IPS-18c (cell line): Measurements from ENCODE around the gene DCTN5.
A peak's percentile ranks its signal among the peaks of the same experiment; 100 is the strongest.

ENCODE experiments used
- H3K4me3 ChIP-seq: 2 replicates; pipeline ENCODE4 v1.7.0; 2013; ENCODE audit warnings: low read depth, mild to moderate bottlenecking, low read length, moderate library complexity; ENCODE audit not compliant: insufficient read depth
- H3K9me3 ChIP-seq: one replicate; pipeline ENCODE4 v1.6.1; 2013; ENCODE audit warnings: mild to moderate bottlenecking, low read length, moderate library complexity; ENCODE audit not compliant: control insufficient read depth, insufficient read depth

Gene DCTN5

DNA sequence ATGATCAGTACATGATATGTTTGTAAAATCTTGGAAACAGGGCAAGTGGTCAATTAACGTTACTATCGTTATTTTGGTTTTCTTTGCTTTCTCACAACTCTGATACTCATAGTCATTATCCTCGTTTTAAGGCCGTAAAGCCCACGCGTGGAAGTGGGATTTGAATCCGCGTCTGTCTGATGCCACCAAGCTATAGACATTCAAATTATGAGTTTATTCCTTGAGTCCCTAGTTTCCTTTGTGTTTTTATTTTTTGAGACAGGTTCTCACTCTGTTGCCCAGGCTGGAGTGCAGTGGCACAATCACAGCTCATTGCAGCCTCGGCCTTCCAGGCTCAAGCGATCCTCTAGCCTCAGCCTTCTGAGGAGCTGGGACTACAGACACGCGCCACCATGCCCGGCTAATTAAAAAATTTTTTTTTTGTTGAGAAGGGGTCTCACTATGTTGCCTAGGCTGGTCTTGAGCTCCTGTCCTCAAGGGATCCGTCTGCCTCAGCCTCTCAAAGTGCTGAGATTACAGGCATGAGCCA is 1.0 kb downstream of the DCTN5 start:
- H3K9me3 ChIP-seq = no peaks in the 10 kb centered on the region
- H3K4me3 ChIP-seq = peak overlapping the region; percentile 97

GRCh38 chr16:23650674-23651416 is 9.6 kb downstream of the DCTN5 start:
- Histone ChIP-seq H3K4me3 (no peak overlapping the region), H3K9me3 (no peaks in the 10 kb centered on the region)

- Histone ChIP-seq H3K9me3 (no peaks in the 10 kb centered on the region), H3K4me3 (no peak overlapping the region)
Measured at GRCh38 chr16:23651943-23652468, 10.7 kb downstream of the DCTN5 start.

GRCh38 chr16:23663918-23664317 is 22.7 kb downstream of the DCTN5 start:
- Histone ChIP-seq H3K9me3 (no peaks in the 10 kb centered on the region), H3K4me3 (no peak overlapping the region)

- H3K9me3 ChIP-seq = no peaks in the 10 kb centered on the region
- H3K4me3 ChIP-seq = no peak overlapping the region
Measured at GRCh38 chr16:23666571-23667354, 25.5 kb downstream of the DCTN5 start.

GRCh38 chr16:23667355-23667659 is 26.0 kb downstream of the DCTN5 start:
- H3K9me3 ChIP-seq = no peaks in the 10 kb centered on the region
- H3K4me3 ChIP-seq = no peak overlapping the region

GRCh38 chr16:23668225-23668624 is 27.0 kb downstream of the DCTN5 start:
- Histone ChIP-seq H3K4me3 (no peak overlapping the region), H3K9me3 (no peaks in the 10 kb centered on the region)

DNA sequence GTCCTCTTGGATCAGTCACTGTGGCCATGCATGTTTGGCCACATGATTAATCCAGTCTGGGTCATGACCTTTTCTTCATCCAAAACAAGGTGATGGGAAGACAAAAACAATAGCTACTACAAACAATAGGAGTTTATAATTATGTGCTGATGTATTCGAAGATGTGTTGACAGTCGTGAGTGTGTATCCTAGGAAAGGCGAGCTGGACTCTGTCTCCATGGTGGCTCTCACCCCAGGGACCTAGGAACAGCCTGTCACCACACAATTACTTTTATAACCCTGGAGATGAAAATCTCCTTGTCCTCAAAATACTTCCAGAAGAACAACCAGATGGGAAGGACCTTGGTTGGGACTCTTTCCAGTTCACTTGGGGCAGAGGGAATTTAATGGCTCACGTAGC is 27.6 kb downstream of the DCTN5 start:
- Histone ChIP-seq H3K9me3 (no peaks in the 10 kb centered on the region), H3K4me3 (no peak overlapping the region)

GRCh38 chr16:23670137-23670776 is 29.0 kb downstream of the DCTN5 start:
- Histone ChIP-seq H3K9me3 (no peaks in the 10 kb centered on the region), H3K4me3 (no peak overlapping the region)

DNA sequence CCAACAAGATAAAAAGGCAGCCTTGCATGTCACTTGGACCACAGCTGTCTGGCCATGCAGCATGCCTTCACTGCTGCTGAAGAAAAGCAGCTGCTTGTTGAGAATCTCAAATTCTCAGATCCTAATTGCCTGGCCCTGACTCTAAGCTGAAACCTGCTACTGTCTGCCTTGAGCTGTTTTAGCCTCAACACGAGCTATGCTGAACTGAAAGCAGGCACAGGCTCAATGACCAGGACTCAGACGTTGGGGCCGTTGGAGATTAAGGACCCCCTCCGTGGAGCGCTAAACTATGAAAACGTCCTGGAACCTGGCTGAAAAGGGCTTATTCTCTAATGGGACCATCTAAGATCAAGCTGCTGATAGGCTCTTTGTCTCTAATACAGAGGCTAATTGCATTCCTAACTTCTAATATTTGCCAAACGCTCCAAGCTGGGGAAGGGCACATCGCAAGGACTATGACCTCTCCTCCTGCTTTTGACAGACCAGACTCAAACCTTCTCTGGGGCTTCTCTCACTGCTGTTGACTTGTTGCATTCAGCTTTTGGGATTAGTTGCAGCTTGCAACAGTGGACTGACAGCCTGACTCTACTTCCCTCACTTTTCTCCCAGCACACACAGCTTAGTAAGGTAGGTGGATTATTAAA is 32.8 kb downstream of the DCTN5 start:
- Histone ChIP-seq H3K4me3 (no peak overlapping the region), H3K9me3 (no peaks in the 10 kb centered on the region)

DNA sequence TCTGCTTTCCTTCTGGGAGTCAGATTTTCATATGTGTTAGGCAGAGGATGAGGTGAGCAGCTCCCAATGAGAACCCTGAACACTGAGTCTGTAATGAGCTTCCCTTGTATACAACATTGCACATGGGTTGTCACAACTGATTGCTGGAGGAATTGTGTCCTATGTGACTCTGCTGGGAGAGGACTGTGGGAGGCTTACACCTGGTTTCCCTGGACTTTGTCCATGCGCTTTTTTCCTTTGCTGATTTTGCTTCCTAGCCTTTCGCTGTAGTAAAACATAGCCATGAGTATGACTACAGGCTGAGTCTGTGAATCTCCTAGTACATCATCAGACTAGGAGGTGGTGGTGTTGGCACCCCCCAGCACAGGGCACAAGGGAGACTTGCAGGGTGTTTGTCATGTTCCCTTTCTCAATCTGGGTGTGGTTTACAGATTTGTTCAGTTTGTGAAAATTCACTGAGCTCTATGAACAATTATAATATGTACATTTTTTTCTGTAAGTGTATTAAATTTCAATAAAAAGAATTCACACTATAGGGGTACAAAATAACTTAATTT is 35.7 kb downstream of the DCTN5 start:
- no peak overlapping the region for H3K4me3 ChIP-seq
- H3K9me3 ChIP-seq = no peaks in the 10 kb centered on the region

DNA sequence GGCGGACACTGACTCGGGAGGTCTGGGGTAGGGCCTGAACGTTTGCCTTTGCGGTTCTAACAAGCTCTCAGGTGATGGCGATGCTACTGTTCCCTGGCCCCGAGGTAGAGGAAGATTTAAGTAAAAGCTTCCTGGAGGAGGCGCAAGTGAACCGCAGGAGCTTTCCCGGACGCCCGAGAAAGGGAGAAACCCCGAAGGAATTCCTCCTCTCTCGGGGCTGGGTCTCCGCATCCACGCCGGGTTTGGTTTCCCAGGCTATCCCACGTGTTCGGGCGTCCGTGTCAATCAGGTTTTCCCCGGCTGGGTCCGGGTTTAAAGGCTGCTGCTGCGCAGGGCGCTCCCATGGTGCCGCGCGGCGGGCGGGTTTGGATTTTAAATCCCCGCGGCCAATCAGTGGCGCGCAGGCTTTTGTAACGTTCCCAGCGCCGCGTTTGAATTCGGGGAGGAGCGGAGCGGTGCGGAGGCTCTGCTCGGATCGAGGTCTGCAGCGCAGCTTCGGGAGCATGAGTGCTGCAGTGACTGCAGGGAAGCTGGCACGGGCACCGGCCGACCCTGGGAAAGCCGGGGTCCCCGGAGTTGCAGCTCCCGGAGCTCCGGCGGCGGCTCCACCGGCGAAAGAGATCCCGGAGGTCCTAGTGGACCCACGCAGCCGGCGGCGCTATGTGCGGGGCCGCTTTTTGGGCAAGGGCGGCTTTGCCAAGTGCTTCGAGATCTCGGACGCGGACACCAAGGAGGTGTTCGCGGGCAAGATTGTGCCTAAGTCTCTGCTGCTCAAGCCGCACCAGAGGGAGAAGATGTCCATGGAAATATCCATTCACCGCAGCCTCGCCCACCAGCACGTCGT is 37.4 kb downstream of the DCTN5 start, which contains the start of gene PLK1:
TSS of gene PLK1 (plus strand) at position 460 of the 844 bp plus-strand sequence. CDS start at position 504, 44 bp downstream.
- no peaks in the 10 kb centered on the region for H3K9me3 ChIP-seq
- H3K4me3 ChIP-seq = peak within 1 kb of the TSS; percentile 95

GRCh38 chr16:23679274-23679985 is 38.2 kb downstream of the DCTN5 start:
- peak overlapping the region; percentile 95 for H3K4me3 ChIP-seq
- H3K9me3 ChIP-seq = no peaks in the 10 kb centered on the region

- H3K9me3 ChIP-seq = no peaks in the 10 kb centered on the region
- H3K4me3 ChIP-seq = peak overlapping the region; percentile 95
Measured at GRCh38 chr16:23679986-23680336, 38.7 kb downstream of the DCTN5 start.

GRCh38 chr16:23682181-23682580 is 40.9 kb downstream of the DCTN5 start:
- Histone ChIP-seq H3K9me3 (no peaks in the 10 kb centered on the region), H3K4me3 (no peak overlapping the region)

GRCh38 chr16:23683487-23683886 is 42.2 kb downstream of the DCTN5 start:
- Histone ChIP-seq H3K9me3 (no peaks in the 10 kb centered on the region), H3K4me3 (no peak overlapping the region)
